Activated CD8-positive, alpha-beta memory T cell treated with anti-CD3 and anti-CD28 coated beads for 48 hours (primary cell): Measurements from ENCODE around the gene TMEM87A.

ENCODE experiments used
- DNase-seq, 3 experiments: peaks; one replicate each; pipeline ENCODE4 v3.0.0-alpha.2; 2020; ENCODE audit warnings: low read depth in 2 of 3, low spot score in 2 of 3

TMEM87A gene

DNA sequence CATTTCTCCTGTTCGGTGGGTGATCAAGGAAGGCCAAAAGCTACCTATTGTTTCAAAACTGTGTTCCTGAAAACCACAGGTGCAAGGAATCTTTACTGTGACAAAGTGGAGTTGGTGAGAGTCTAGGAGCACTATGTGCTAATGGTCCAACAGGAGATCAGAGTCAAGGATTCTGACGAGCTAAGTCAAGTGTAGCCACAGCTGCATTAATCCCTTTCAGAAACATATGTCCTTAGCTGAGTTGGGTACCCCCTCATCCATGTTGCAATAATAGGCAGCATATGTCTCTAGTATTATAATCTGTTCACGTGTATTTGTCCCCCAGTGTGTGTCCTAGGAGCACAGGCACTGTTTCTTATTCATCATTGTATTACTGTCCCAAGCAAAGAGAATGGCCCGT is 66.8 kb downstream of the TMEM87A start:
- DNase-seq: no peak

DNA sequence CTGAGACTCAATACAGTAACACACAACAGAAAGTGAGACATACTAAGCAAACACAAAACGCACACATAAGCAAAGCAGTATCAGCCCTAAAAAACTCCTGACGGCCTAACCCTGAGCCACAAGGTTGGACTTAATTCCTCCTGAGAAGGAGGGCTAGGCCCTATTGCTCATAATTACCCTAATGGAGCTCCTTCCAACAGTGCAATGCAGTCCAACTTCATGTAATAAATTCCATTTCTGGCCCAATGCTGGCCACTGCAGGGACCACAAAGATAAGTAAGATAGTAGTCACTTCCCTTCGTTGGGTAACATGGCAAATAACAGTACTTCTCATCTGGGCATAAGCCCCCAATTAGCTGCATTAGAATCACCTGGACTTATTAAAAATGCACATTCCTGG is 69.3 kb downstream of the TMEM87A start:
- no peak for DNase-seq

DNA sequence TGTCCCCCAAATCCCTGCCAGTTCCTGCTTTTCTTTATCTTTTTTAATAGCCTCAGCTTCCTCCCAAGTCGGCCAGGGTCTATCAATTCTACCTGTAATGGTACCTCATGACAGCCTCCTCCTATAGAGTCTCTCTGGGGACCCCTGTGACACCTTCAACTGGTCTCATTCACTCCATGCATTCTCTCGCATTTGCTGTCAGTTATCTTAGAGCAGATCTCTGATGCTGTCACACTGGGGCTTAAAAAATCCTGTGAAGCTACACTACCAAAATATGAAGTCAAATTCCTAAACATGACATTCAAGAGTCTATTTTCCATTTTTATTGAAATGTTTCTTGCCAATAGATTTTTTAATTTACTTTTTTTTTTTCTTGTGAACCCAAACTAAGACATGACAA is 70.6 kb downstream of the TMEM87A start:
- no peak for DNase-seq

DNA sequence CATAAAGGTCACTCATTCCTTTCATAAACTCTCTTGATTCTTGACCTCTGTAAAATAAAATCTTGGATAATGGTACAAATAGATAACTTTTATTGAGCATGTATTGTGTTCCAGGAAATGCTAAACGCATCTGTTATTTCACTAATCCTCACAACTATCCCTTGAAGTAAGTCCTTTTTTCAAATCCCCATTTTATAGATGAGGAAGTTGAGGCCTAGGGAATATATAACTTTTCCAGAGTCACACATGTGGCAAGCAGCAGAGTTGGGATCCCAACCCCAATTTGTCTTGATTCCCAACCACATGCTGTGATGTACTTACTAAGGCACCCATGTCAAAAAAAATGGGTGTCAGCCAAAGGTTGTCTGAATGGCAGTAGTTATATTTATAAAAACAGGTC is 71.4 kb downstream of the TMEM87A start:
- DNase-seq: no peak

DNA sequence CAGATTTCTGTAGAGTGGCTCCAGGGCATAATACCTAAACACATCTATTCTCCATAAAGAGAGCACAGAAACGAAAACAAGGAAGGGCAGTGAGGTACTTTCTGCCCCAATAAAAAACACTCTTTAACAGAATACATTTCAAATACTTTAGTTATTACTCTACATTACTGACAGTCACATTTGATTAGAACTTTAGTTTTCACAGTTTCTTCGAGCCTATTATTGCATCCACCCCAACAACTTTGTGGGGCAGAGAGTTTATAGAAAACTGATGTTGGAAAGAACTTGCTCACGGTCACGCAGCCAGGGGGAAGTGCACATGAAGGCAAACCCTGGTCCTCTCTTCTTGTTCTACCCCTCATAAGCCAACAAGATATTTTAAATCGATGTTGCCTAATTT is 74.1 kb downstream of the TMEM87A start:
- no peak for DNase-seq

DNA sequence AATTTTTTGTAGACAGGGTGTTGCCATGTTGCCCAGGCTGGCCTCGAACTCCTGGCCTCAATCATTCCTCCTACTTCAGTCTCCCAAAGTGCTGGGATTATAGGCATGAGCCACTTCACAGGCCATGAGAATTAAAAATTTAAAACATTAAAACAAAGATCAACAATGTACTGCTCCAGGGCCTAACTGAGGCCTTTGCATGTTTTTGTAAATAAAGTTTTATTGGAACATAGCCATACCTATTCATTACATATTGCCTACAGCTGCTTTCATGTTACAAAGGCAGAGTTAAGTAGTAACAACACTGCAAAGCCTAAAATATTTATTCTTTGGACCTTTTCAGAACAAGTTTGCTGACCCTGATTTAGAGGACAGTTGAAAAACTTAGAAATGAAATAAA is 74.7 kb downstream of the TMEM87A start:
- no peak for DNase-seq

DNA sequence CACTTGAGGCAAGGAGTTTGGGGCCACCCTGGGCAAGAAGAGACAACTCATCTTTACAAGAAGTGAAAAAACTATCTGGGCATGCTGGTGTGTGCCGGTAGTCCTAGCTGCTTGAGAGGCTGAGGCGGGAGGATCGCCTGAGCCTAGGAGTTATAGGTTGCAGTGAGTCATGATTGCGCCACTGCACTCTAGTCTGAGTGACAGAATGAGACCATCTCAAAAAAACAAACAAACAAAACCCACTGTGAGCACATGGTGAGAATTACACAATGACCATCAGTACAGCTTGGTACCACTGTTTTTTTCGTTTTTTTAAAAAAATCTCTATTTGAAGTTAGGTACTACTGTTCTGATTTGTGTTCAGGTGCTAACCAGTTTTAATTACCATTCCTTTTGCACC is 78.7 kb downstream of the TMEM87A start:
- DNase-seq: no peak

DNA sequence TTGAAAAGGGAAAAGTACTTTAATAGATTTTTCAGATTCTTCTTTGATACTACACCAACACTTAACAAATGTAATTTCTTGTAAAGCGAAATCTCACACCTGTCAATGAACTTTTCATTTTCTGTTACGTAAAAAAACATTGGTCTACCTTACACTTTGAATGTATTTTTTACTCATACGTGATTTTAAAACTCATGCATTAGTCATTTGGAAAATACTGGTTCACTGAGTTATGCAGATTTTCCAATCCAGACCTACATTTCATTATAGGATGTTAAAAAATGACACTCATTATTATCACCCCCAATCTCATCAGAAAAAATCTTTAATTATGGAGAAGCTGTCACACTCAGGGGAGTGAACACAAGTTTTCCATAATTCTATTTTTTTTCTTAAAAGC is 79.8 kb downstream of the TMEM87A start:
- DNase-seq: no peak

DNA sequence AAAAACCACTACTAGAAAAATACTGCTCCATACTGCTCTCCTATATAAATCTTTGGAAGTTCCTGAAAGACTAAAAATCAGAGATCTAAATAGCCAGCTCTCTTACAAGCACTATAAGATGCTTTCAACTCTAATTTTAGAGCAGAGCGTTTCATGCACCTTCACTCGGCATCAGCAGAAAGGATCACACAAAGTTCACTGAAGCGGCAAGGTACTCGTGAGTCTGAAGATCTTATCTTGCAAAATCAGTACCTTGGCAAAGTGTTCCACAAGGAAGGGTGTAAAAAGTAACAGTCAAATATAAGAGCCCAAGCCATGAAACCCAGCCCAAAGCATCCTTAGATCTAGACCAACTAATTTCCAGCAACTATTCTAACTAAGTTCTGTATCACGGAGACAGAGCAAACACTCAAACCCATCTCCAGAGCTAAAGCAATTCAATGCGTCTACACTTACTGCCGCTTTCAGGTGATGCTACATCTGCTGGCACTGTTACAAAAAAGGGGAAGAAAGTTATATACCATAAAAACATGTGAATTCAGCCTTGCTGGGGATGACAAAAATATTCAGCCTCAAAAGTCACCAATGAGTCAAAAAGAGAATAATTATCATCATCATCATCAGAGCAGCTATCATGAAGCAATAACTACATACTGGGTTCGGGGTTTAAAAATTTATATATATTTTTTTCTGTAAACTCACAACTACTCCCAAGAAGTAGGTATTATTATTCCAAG is 81.5 kb downstream of the TMEM87A start:
- DNase-seq: no peak

DNA sequence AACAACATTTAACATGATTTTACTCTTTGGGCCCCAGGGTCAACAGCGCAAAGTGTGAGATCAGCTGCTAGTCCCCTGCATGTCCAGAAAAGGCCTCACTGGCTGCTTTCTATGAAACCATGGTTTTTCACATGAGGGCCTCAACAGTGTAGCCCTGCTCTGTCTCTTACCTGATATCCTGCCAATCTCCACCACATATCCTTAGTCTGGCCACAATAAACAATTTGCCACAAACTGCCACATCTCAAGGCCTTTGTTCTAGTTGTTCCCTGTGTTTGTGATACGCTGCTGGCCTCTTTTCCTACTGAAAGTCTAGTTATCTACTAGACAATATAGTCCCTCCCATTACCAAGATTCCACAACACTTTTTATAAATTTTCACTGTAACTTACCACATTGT is 82.9 kb downstream of the TMEM87A start:
- DNase-seq: no peak

DNA sequence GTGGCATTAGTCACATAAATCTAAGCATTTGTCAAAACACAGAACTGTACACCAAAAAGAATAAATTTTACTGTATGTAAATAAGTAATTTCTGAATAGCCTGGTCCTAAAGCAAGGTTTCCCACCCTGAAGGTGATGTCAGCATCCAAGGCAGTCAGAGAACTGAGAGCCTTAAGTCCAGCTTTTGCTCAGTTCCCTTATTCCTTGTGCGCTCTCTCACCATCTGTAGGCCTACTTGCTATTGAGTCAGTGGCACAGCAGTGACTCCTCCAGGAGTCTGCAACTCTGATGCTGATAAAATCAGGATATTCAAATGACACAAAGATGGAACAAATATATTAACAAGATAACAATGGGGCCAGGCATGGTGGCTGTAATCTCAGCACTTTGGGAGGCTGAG is 87.4 kb downstream of the TMEM87A start:
- DNase-seq: no peak

DNA sequence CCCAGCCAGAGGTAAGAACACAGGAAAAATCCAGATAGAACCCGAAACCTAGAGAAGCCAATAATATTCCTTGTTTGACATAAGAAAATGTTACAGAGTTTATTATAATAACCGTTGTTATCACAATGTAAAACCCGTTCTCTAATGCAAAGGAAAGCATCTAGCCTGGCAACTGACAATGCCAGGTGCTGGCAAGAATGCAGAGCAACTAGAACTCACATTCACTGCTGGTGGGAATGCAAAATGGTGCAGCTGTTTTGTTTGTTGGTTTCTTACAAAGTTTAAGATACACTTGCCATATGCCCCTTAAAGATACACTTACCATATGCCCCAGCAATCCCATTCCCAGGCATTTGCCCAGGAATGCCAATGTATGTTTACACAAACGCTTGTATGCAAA is 88.5 kb downstream of the TMEM87A start:
- no peak for DNase-seq

DNA sequence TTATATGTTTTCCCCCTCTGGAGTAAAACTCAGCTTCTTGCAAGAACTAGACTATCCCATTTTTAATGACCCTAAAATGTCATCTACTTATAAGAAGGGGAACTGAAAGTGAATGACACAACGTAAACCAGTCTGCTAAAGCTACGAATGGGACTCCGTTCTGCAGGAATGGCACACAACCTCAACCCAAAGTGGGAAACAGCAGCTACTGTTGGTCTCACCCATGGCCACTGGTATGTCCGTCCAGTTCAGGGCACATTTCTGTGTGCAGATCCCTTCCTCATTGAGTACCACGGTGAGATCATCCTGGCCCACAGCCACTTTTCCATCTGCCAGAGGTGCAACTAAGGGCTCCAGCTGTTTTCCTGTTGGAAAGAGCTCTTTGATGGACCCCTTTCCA is 88.9 kb downstream of the TMEM87A start:
- DNase-seq: no peak

DNA sequence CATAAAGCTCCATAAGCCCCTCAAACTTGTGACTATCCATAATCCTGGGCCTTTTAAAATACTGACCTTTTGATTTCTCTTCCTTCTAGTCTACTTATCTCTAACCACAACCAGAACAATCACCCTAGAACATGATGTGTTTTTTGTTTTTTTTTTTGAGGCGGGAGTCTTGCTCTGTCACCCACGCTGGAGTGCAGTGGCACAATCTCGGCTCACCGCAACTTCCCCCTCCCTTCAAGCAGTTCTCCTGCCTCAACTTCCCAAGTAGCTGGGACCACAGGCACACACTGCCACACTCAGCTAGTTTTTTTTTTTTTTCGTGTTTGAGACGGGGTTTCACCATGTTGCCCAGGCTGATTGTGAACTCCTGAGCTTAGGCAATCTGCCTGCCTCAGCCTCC is 90.3 kb downstream of the TMEM87A start:
- no peak for DNase-seq

DNA sequence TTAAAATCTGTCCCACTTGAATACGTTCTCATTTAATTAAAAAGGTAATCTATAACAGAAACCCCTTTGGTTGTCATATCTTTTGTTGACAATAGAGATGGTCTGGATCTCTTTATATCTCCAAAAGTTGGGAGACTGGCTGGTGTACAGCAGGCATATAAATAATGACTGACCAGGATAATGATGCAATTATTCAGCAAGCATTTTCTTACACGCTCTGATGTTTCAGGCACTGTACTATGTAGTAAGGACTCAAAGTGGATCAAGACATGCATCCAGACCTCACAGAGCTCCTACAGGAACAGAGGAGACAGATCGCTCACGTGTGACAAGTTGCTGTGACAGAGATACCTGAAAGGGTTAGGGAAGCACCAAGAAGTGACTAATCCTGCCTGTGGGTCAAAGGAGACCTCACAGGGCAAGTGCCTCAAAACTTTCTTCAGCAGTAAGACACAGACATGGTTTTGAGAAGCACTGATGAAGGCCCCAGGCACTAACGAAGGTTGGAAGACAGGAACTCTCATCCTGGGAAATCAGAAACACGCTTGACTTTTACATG is 90.8 kb downstream of the TMEM87A start:
- DNase-seq: no peak

DNA sequence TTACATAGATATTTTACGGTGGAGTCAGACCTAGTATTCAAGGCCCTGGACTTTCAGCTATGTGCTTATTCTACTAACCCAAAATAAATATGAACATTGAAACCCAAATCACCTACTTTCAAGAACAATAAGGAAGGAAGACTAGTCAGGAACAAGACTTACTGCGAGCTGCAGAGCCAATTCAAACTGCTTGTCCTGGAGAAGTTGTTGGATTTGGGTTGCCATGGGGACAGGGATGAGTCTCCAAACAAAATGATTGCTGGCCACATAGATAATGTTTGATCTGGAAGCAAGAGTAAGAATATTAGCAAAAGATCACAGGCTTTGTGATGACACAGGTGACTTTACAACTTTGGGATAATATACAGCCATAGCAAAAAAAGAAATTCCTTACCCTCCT is 95.2 kb downstream of the TMEM87A start:
- no peak for DNase-seq

DNA sequence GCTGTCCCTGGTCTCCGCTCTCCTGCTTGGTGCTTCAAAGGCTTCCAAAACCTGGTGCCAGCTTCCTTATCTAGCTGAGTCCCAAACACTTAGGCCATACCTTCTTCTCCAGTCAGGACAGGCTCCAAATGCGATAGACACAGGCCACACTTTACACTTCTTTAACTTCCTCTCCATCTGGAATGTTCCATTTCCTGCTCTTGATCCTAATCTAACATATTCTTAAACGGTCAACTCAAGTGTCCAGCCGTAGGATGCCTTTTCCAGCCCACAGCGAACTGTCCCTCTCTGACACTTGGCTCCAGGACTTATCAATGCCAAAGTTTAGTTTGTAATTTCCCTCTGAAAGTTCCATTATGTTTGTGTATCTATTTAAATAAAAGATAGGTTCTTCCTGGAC is 97.6 kb downstream of the TMEM87A start:
- DNase-seq: no peak

DNA sequence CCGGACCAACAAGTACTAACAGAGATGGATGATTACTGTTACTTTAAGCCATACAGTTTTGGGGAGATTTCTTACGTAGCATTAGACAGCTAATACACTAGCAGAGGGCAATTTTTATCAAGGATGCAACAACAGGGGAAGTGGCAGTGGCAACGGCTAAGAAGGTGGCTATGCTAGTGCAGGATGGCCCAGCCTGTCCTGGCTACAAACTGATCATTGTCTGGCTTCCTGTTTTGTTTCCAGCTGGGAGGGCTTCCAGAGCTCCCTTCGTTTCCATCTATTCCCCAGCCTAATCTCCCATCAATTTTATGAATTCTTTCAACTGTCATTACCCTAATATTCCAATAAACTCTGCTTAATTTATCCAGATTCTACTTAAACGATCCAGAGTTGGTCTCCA is 100.8 kb downstream of the TMEM87A start:
- DNase-seq: no peak

DNA sequence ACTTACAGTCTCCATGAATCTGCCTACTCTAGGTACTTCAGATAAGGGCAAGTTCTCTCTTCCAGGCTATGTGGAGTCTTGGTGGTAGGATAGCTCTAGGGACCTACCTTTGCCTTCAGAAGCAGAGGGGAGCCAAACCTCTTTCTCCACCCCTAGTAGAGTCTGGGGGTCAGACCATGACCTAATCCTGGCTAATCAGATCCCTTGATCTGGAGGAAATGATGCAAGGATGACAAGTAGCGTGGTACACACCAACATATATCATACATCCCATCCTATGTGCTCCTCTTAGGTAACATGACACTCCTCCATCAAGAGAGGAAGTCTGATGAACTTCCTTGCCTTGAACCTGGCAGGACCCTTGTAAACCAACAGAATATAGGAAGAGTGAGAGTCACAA is 101.4 kb downstream of the TMEM87A start:
- DNase-seq: no peak

DNA sequence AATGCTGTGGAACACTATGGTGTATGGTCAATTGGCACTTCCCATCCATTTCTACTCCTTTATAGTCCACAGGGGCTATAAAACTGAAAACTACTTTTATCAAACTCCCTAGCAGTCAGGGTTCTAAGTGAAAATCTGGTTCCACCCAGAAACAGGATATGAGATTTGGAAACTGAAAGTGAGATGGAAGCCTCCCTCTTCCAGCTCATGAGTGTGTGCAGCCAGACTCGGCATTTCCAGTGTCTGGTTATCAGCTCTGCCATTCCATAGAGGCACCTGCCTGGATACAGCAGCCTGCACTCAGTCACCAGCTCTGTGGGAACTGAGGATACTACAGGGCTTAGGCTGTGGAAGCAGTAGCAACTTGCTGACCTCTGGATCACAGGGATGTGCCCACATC is 102.1 kb downstream of the TMEM87A start:
- no peak for DNase-seq

DNA sequence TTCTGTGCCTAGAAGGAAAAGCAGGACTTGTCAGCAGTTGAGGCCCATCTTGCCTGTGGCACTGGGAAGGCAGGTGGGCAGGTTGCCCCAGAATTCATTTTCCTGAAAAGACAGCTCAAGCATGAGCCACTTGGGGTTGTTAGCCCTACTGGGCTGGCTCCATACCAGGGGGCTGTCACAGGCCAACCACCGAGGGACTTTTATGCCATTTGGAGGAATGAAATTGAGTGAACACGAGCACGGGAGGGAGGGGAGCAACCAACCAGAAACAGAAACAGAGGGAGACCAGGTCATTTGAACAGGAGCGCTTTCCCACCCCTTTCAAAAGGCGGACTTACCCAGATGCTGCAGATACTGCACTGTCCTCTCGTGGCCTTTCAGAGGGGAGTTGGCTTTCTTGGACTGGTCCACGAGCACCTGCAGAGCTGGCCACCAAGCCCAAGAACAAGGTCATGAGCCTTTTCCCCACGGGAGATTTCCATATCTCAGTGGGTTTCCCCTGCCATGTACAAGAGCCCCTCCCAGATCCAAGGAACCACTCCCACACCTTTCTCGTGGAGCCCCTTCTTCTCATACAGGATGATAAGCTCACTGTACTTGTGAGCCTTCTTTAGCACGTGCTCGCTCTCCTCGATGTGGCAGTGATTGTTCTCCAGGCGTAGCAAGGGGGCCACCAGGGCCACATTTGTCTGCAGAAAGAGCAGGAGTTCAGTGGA is 106.8 kb downstream of the TMEM87A start:
- DNase-seq: no peak

DNA sequence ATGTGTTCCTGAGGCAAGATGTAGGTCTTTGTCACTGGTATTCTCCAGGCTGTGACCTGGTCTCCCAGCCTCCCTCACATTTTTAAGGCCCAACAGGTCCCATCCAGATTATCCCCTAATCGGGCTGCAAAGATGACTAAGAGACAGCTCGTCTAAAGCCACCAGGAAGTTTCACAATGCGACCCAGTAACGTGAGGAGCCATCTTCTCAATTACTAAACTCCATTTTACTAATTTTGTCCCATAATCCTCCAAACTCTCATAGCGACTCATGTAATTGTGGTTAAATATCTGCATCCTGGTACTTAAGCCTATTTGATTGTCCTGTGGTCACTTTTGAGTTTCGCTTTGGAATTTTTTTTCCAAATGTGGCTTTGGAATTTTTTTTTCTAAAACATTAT is 108.1 kb downstream of the TMEM87A start:
- no peak for DNase-seq
